Keratinocyte (primary cell): ENCODE results near the gene BCORL1. TPM values are rescaled to one million over a fixed set of nuclear protein-coding genes. Genes with fewer than 3 reads are reported as not detected.

ENCODE experiments used
- DNase-seq: peaks from one replicate; pipeline ENCODE4 v3.0.0-alpha.2; 2011; ENCODE audit warnings: low read depth, missing footprints, low spot score
- FAIRE-seq: peaks from 2 replicates; lab custom pipeline; 2011; peaks lifted over from hg19 to GRCh38; lab: Jason Lieb, UNC
- H2AFZ ChIP-seq: 2 replicates; pipeline ENCODE4 v1.6.0; 2012; ENCODE audit warnings: low read length, control low read depth, inconsistent platforms; ENCODE audit not compliant: control insufficient read depth
- H3K27ac ChIP-seq: 2 replicates; pipeline ENCODE4 v1.5.1; 2011; ENCODE audit warnings: low read length; ENCODE audit not compliant: control insufficient read depth, insufficient read depth
- H3K27me3 ChIP-seq: 3 replicates; pipeline ENCODE4 v1.6.0; 2011; ENCODE audit warnings: low read length; ENCODE audit not compliant: control insufficient read depth, insufficient read depth; ENCODE audit errors: extremely low read depth
- H3K36me3 ChIP-seq, 2 experiments: 2 replicates in 1 of 2; 3 replicates in 1 of 2; pipeline ENCODE4 v1.5.1; 2011; ENCODE audit warnings: low read length in 2 of 2, mild to moderate bottlenecking in 1 of 2; ENCODE audit not compliant: control insufficient read depth in 2 of 2, insufficient read depth in 2 of 2; ENCODE audit errors: extremely low read depth in 1 of 2
- H3K4me1 ChIP-seq: 3 replicates; pipeline ENCODE4 v1.5.1; 2011; ENCODE audit warnings: low read length; ENCODE audit not compliant: control insufficient read depth, insufficient read depth; ENCODE audit errors: extremely low read depth
- H3K4me2 ChIP-seq: 3 replicates; pipeline ENCODE4 v1.6.0; 2011; ENCODE audit warnings: low read depth, low read length; ENCODE audit not compliant: control insufficient read depth, insufficient read depth; ENCODE audit errors: extremely low read depth
- H3K4me3 ChIP-seq, 3 experiments: fragments of 200-600 bp in 1 of 3; sonication (generic) in 1 of 3; 2 replicates in 2 of 3; 3 replicates in 1 of 3; pipeline ENCODE4 v1.5.1; 2011 to 2016; ENCODE audit warnings: low read length in 3 of 3, mild to moderate bottlenecking in 3 of 3, control low read depth in 2 of 3, inconsistent platforms in 1 of 3, low read depth in 1 of 3, mixed read lengths in 1 of 3, mixed run types in 1 of 3, moderate library complexity in 1 of 3; ENCODE audit not compliant: control insufficient read depth in 2 of 3, insufficient read depth in 2 of 3; ENCODE audit errors: extremely low read depth in 1 of 3
- H3K79me2 ChIP-seq: 2 replicates; pipeline ENCODE4 v1.6.0; 2012; ENCODE audit warnings: low read length; ENCODE audit not compliant: control insufficient read depth, insufficient read depth
- H3K9ac ChIP-seq: 3 replicates; pipeline ENCODE4 v1.6.0; 2011; ENCODE audit warnings: low read length; ENCODE audit not compliant: control insufficient read depth, insufficient read depth; ENCODE audit errors: extremely low read depth
- H3K9me1 ChIP-seq: 3 replicates; pipeline ENCODE4 v1.6.0; 2011; ENCODE audit warnings: low read length; ENCODE audit not compliant: control insufficient read depth, insufficient read depth; ENCODE audit errors: extremely low read depth
- H3K9me3 ChIP-seq: 2 replicates; pipeline ENCODE4 v1.5.1; 2012; ENCODE audit warnings: low read depth, low read length; ENCODE audit not compliant: control insufficient read depth
- H4K20me1 ChIP-seq: 3 replicates; pipeline ENCODE4 v1.6.0; 2011; ENCODE audit warnings: low read length; ENCODE audit not compliant: control insufficient read depth, insufficient read depth; ENCODE audit errors: extremely low read depth
- CTCF ChIP-seq, 3 experiments: IDR thresholded peaks in 1 of 3; conservative IDR thresholded peaks in 1 of 3; optimal IDR thresholded peaks in 1 of 3; 2 replicates in 2 of 3; 3 replicates in 1 of 3; pipeline versions ENCODE3 to v1.5.1; 2011; ENCODE audit warnings: low read length in 3 of 3, mild to moderate bottlenecking in 3 of 3, moderate library complexity in 2 of 3, control low read depth in 1 of 3, inconsistent platforms in 1 of 3; ENCODE audit not compliant: insufficient read depth in 2 of 3; ENCODE audit errors: extremely low read depth in 1 of 3
- EZH2 ChIP-seq: IDR thresholded peaks from one replicate; pipeline ENCODE4 v1.6.1; 2012; ENCODE audit warnings: inconsistent platforms, mild to moderate bottlenecking, low read length, moderate library complexity
- dilution Hi-C: fragments of 300-500 bp; cut with MboI; formaldehyde crosslinking; loops from one replicate; pipeline ENCODE4 v1.7.0; 2020; ENCODE audit warnings: low sequenced_read_pairs; ENCODE audit not compliant: extremely low pct_ligation_motif_present
- polyA plus RNA-seq, 5 experiments: library from polyadenylated mRNA; depleted of rRNA in 3 of 5; stranded (reverse) in 3 of 5; stranded (forward) in 1 of 5; unstranded in 1 of 5; fragments of >200 nt; gene quantifications; 1 replicate in 1 of 5; 2 replicates in 3 of 5; 3 replicates in 1 of 5; pipeline versions ENCODE4 v1.2.1 to v1.2.3, GENCODE V29; 2011 to 2012; ENCODE audit warnings: missing spikeins in 2 of 5, low read depth in 1 of 5, low replicate concordance in 1 of 5

Gene BCORL1
- polyA plus RNA-seq, 1 donor (not counting 4 experiments of a cell fraction or from before 2014, with no cell fraction given), result 0.54 TPM

GRCh38 chrX:130014770-130015169 is 32.3 kb downstream of the BCORL1 start:
- Histone ChIP-seq H3K9me3 (peaks cover 3% of the 10 kb centered on the region), H3K9ac (no peak overlapping the region), H3K4me3 (no peak overlapping the region), H3K79me2 (no peaks in the 10 kb centered on the region), H3K27ac (no peak overlapping the region), H3K9me1 (no peaks in the 10 kb centered on the region), H3K4me2 (no peak overlapping the region), H3K36me3 (no peaks in the 10 kb centered on the region), H3K4me1 (no peaks in the 10 kb centered on the region), H3K27me3 (no peaks in the 10 kb centered on the region), H2AFZ (no peak overlapping the region), H4K20me1 (no peaks in the 10 kb centered on the region)
- TF ChIP-seq EZH2 (no peak), CTCF (optimal IDR thresholded peaks at IDR 0.05 in 1 of 3, IDR thresholded peaks at IDR 0.05 in 1 of 3, conservative IDR thresholded peaks at IDR 0.05 in 1 of 3; ENCODE audit: extremely low read depth in 1 of 3, insufficient read depth in 2 of 3, low read length in 3 of 3) (no peak)
- DNase-seq (no peak), FAIRE-seq (no peak)
- dilution Hi-C loops, result no loop called here

GRCh38 chrX:130015181-130015580 is 32.7 kb downstream of the BCORL1 start:
- Histone ChIP-seq H2AFZ (no peak overlapping the region), H3K9ac (no peak overlapping the region), H3K4me3 (no peak overlapping the region), H3K4me2 (no peak overlapping the region), H3K4me1 (no peaks in the 10 kb centered on the region), H3K9me3 (peaks cover 3% of the 10 kb centered on the region), H4K20me1 (no peaks in the 10 kb centered on the region), H3K27me3 (no peaks in the 10 kb centered on the region), H3K9me1 (no peaks in the 10 kb centered on the region), H3K27ac (no peak overlapping the region), H3K36me3 (no peaks in the 10 kb centered on the region), H3K79me2 (no peaks in the 10 kb centered on the region)
- no peak for TF ChIP-seq EZH2
- TF ChIP-seq CTCF (optimal IDR thresholded peaks at IDR 0.05 in 1 of 3, IDR thresholded peaks at IDR 0.05 in 1 of 3, conservative IDR thresholded peaks at IDR 0.05 in 1 of 3; ENCODE audit: extremely low read depth in 1 of 3, insufficient read depth in 2 of 3, low read length in 3 of 3), result no peak
- DNase-seq (no peak), FAIRE-seq (no peak)
- dilution Hi-C loops, result no loop called here
